Neural crest cell (in vitro differentiated cells): ENCODE data around the gene NELL2. TPM values are rescaled to one million over a fixed set of nuclear protein-coding genes. Genes with fewer than 3 reads are reported as not detected.
"Not testable (repeated sequence)": the region's sequence is repeated elsewhere in the genome, so short reads cannot be mapped to it uniquely, and the experiment has no call there.

Source experiments
- DNase-seq: peaks from one replicate; pipeline ENCODE4 v3.0.0; 2021; ENCODE audit warnings: low read depth, mixed read lengths, low spot score
- H3K27ac Mint-ChIP-seq: one replicate; pipeline ENCODE4 v1.8.0; 2021; ENCODE audit warnings: mild to moderate bottlenecking, mixed read lengths; ENCODE audit not compliant: unreplicated experiment
- H3K27me3 Mint-ChIP-seq: 2 replicates; pipeline ENCODE4 v1.8.0; 2021; ENCODE audit warnings: low read depth, mild to moderate bottlenecking, mixed read lengths
- H3K36me3 Mint-ChIP-seq: 2 replicates; pipeline ENCODE4 v1.8.0; 2021; ENCODE audit warnings: low read depth, mild to moderate bottlenecking, mixed read lengths
- H3K4me1 Mint-ChIP-seq: 2 replicates; pipeline ENCODE4 v1.8.0; 2021; ENCODE audit warnings: mixed read lengths
- H3K4me3 Mint-ChIP-seq: one replicate; pipeline ENCODE4 v1.8.0; 2021; ENCODE audit warnings: mild to moderate bottlenecking, mixed read lengths
- H3K9me3 Mint-ChIP-seq: 2 replicates; pipeline ENCODE4 v1.8.0; 2021; ENCODE audit warnings: mixed read lengths
- CTCF ChIP-seq: fragments of 200-600 bp; sonication (generic); conservative IDR thresholded peaks from 2 replicates; pipeline ENCODE4 v1.5.0; 2021; ENCODE audit warnings: antibody characterized with exemption, mild to moderate bottlenecking
- total RNA-seq: library from RNA; stranded (reverse); gene quantifications from 2 replicates; pipeline ENCODE4 v1.2.1, GENCODE V29; 2021

Gene NELL2
- total RNA-seq, 1 donor from 2014 or later: 101 TPM

- TF ChIP-seq CTCF: no peak
- no peak for DNase-seq
- no peaks in the 10 kb centered on the region for H3K27me3 Mint-ChIP-seq
- peaks cover 16% of the 10 kb centered on the region for H3K36me3 Mint-ChIP-seq
- no peak overlapping the region for H3K4me3 Mint-ChIP-seq
- peaks cover 3% of the 10 kb centered on the region for H3K4me1 Mint-ChIP-seq
- H3K27ac Mint-ChIP-seq: no peak overlapping the region
- no peaks in the 10 kb centered on the region for H3K9me3 Mint-ChIP-seq
These were observed 178.6 kb downstream of the NELL2 start for GRCh38 chr12:44697511-44697910.

DNA sequence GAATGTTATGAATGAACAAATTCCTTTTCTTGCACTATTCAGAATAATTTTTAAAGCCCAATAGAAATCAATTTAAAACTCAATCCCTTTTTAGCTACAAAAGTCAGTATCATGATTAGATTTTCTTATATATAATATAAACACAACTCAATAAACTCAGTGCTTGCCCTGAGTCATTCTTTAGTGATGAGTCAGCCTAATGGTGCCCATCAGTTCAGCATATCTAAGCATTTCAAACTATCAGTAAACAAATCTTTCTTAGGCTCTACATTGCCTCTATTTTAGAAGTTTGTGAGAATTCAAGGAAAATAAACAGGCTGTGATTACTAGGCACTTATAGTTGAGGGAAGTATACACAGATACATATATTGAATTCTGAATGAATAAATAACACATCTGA is 179.6 kb downstream of the NELL2 start:
- DNase-seq: no peak
- Mint-ChIP-seq H3K27me3 (no peaks in the 10 kb centered on the region), H3K4me1 (peaks cover 3% of the 10 kb centered on the region), H3K36me3 (peaks cover 14% of the 10 kb centered on the region), H3K9me3 (peaks cover under 1% of the 10 kb centered on the region), H3K27ac (no peak overlapping the region), H3K4me3 (no peak overlapping the region)
- no peak for TF ChIP-seq CTCF

- DNase-seq: no peak
- no peak for TF ChIP-seq CTCF
- Mint-ChIP-seq H3K36me3 (peaks cover 15% of the 10 kb centered on the region), H3K9me3 (peaks cover 5% of the 10 kb centered on the region), H3K4me3 (no peak overlapping the region), H3K27me3 (no peaks in the 10 kb centered on the region), H3K4me1 (peaks cover 3% of the 10 kb centered on the region), H3K27ac (no peak overlapping the region)
These were observed 182.1 kb downstream of the NELL2 start for GRCh38 chr12:44694017-44694416.

GRCh38 chr12:44689587-44689986 is 186.5 kb downstream of the NELL2 start:
- H3K4me1 Mint-ChIP-seq: peaks cover 3% of the 10 kb centered on the region
- H3K36me3 Mint-ChIP-seq: peaks cover 28% of the 10 kb centered on the region
- DNase-seq: no peak
- H3K9me3 Mint-ChIP-seq: peaks cover 7% of the 10 kb centered on the region
- H3K27me3 Mint-ChIP-seq: no peaks in the 10 kb centered on the region
- H3K4me3 Mint-ChIP-seq: no peak overlapping the region
- H3K27ac Mint-ChIP-seq: no peak overlapping the region
- TF ChIP-seq CTCF: no peak

- H3K27me3 Mint-ChIP-seq, H3K9me3 Mint-ChIP-seq, H3K4me1 Mint-ChIP-seq, H3K4me3 Mint-ChIP-seq, H3K27ac Mint-ChIP-seq, DNase-seq: not testable (repeated sequence)
- peaks cover 35% of the 10 kb centered on the region for H3K36me3 Mint-ChIP-seq
These were observed 189.2 kb downstream of the NELL2 start for GRCh38 chr12:44686821-44687432.

- H3K4me3 Mint-ChIP-seq: no peak overlapping the region
- H3K4me1 Mint-ChIP-seq: peaks cover 32% of the 10 kb centered on the region
- peaks cover 7% of the 10 kb centered on the region for H3K36me3 Mint-ChIP-seq
- DNase-seq: no peak
- H3K9me3 Mint-ChIP-seq: peaks cover 3% of the 10 kb centered on the region
- no peak overlapping the region for H3K27ac Mint-ChIP-seq
- H3K27me3 Mint-ChIP-seq: no peaks in the 10 kb centered on the region
- TF ChIP-seq CTCF: no peak
These were observed 198.4 kb downstream of the NELL2 start for GRCh38 chr12:44677724-44678123.
